Activated CD8-positive, alpha-beta memory T cell treated with anti-CD3 and anti-CD28 coated beads, Interleukin-2, amount 50 U/mL, for 4 hours (primary cell): ENCODE data around the gene SCAF1.
A peak's percentile ranks its signal among the peaks of the same experiment; 100 is the strongest.

Source experiments
- DNase-seq: peaks from one replicate; pipeline ENCODE4 v3.0.0-alpha.2; 2020

Gene SCAF1

GRCh38 chr19:49651029-49651819 is 9.2 kb downstream of the SCAF1 start:
- DNase-seq: no peak

GRCh38 chr19:49651820-49652550 is 10.0 kb downstream of the SCAF1 start:
- DNase-seq: no peak

GRCh38 chr19:49652551-49653465 is 10.8 kb downstream of the SCAF1 start:
- no peak for DNase-seq

GRCh38 chr19:49653466-49653806 is 11.4 kb downstream of the SCAF1 start:
- no peak for DNase-seq

- no peak for DNase-seq
Measured at GRCh38 chr19:49654581-49654980, 12.6 kb downstream of the SCAF1 start.

- no peak for DNase-seq
Measured at GRCh38 chr19:49655570-49656455, 13.8 kb downstream of the SCAF1 start.

GRCh38 chr19:49656456-49657109 is 14.6 kb downstream of the SCAF1 start:
- DNase-seq: no peak

- no peak for DNase-seq
Measured at GRCh38 chr19:49657493-49658138, 15.6 kb downstream of the SCAF1 start.

- no peak for DNase-seq
Measured at GRCh38 chr19:49658139-49658517, 16.1 kb downstream of the SCAF1 start.

GRCh38 chr19:49658566-49659442 is 16.8 kb downstream of the SCAF1 start:
- DNase-seq: no peak

GRCh38 chr19:49660338-49660961 is 18.4 kb downstream of the SCAF1 start:
- DNase-seq: no peak

- no peak for DNase-seq
Measured at GRCh38 chr19:49662011-49662410, 20.0 kb downstream of the SCAF1 start.

GRCh38 chr19:49663224-49663623 is 21.2 kb downstream of the SCAF1 start:
- DNase-seq: no peak

- DNase-seq: peak; percentile 93
Measured at GRCh38 chr19:49664171-49665035, 22.4 kb downstream of the SCAF1 start.

GRCh38 chr19:49665036-49665350 is 23.0 kb downstream of the SCAF1 start:
- DNase-seq: no peak

GRCh38 chr19:49665351-49666119 is 23.5 kb downstream of the SCAF1 start, which contains the start of the genes BCL2L12 and IRF3:
BCL2L12 (plus strand) TSS chr19:49665933; CDS start chr19:49666693, 760 bp downstream.
IRF3 (minus strand) TSS chr19:49665857; CDS start chr19:49664838, 1,019 bp downstream.
- peak; percentile 100 for DNase-seq

GRCh38 chr19:49666120-49666444 is 24.1 kb downstream of the SCAF1 start:
- DNase-seq: no peak

- DNase-seq: no peak
Measured at GRCh38 chr19:49667473-49667872, 25.5 kb downstream of the SCAF1 start.
